Measurements from ENCODE around the gene KCNK18. TPM values are rescaled to one million over a fixed set of nuclear protein-coding genes. Genes with fewer than 3 reads are reported as not detected.

The KCNK18 gene
- not detected for polyA plus RNA-seq (2012; ENCODE audit: missing spikeins)

DNA sequence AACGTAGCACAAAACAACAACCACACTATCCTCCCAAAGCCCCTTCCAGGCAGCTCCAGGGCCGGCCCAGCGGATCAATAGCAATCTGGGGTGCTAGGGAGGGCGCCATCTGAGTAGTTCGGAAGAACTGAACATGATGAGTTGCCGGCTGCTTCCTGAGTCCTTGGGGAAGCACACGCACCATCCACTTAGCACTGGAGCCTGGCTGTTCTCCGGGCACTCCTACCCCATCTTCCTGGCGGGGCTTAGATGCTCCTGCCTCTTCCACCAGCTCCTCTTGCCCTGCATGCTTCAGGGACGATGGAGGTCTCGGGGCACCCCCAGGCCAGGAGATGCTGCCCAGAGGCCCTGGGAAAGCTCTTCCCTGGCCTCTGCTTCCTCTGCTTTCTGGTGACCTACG lies at the start of gene KCNK18:
Gene KCNK18 (plus strand): TSS at position 301 of the 400 bp plus-strand sequence. CDS start 0 bp downstream, at position 301.
- TF ChIP-seq TAF1 (IDR thresholded peaks at IDR 0.05; ENCODE audit: borderline replicate concordance, low read depth, low read length), result no peak
- no peak for FAIRE-seq
- no peak for DNase-seq (ENCODE audit: insufficient read length)

DNA sequence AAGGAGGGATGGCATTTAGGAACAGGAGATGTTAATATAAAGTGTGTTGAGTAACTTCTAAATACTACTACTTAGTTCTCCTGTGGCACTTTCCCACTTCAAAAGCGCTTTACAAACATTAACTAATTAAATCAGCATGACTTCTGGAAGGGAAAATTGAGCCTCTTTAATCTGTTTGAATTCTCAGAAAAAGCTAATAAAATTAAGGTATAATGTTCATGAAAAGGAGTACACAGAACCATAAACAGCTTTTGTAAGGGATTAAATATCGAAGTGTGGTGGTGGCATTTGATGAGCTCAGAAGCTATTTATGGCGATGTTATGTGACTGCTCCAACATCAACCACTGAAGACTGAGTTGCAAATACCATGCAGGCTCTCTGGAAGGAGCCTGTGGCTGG lies 49.0 kb upstream of the KCNK18 start:
- no peak for FAIRE-seq
- no peak for DNase-seq (ENCODE audit: insufficient read length)
- TF ChIP-seq POLR2A (IDR thresholded peaks at IDR 0.05; ENCODE audit: low read depth, low read length) (no peak), TAF1 (IDR thresholded peaks at IDR 0.05; ENCODE audit: borderline replicate concordance, low read depth, low read length) (no peak), POLR2AphosphoS5 (IDR thresholded peaks at IDR 0.05; ENCODE audit: low read depth, low read length) (no peak)

DNA sequence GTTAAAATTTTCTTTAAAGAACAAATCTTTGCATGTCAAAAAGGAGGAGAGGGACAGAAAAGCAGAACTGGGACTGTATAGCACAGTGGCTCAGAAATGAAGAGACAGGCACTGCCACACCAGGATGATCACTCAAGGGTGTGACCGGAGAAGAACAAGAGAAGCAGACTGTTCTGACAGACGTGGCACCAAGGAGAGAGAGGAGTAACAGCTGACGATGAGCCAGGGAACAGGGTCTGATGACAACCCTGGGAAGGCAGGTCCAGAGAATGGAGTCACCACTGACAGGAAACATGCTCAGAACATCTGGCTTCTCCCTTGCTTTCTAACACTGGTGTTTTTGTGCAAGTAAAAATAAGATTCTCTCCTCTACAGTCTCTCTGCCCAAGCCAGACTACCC lies 44.6 kb upstream of the KCNK18 start:
- FAIRE-seq (no peak), DNase-seq (ENCODE audit: insufficient read length) (no peak)
- TF ChIP-seq TAF1 (IDR thresholded peaks at IDR 0.05; ENCODE audit: borderline replicate concordance, low read depth, low read length), result no peak
- TF ChIP-seq POLR2A (IDR thresholded peaks at IDR 0.05; ENCODE audit: low read depth, low read length), result no peak

DNA sequence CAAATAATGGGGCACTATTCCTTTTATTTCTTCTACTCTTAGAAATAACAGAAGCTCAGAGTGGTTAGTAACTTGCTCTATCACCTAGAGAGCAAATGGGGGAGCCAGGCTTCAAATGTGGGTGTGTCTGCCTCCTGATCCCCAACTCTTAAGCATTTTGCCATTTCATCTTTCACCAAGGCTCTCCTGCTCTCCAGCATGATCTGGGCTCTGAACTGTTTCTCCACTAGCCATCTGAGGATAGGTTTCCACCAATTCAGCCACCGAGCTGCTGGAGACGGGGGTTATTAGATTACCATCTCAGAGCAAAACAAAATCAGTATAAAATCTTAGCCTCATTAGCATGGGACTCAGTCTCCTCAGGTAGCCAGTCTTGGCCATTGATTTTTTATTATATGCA lies 39.0 kb upstream of the KCNK18 start:
- no peak for FAIRE-seq

DNA sequence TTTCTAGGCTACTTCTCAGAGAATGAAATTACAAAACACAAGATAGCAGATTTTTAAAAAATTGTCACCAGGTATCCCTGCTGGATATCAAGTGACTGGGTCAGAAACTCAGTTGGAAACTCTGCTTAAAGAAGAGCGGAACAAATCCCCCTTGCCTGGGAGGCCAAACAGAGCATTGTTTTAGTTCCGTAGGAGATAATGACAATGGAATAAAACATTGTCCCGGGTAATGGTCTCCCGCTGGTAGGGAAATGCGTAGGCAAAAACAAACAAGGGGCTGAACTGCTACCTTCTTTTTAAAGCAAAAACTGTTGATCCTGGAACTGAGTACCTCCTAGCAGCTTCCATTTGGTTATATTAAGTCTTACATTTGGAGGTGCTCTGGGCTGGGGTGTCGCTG lies 37.9 kb upstream of the KCNK18 start:
- TF ChIP-seq POLR2A (IDR thresholded peaks at IDR 0.05; ENCODE audit: low read depth, low read length) (no peak), TAF1 (IDR thresholded peaks at IDR 0.05; ENCODE audit: borderline replicate concordance, low read depth, low read length) (no peak), POLR2AphosphoS5 (IDR thresholded peaks at IDR 0.05; ENCODE audit: low read depth, low read length) (no peak)
- no peak for FAIRE-seq
- DNase-seq (ENCODE audit: insufficient read length), result no peak

More for the DNA sequence above, 39.0 kb upstream of the KCNK18 start:
- no peak for DNase-seq (ENCODE audit: insufficient read length)
- TF ChIP-seq TAF1 (IDR thresholded peaks at IDR 0.05; ENCODE audit: borderline replicate concordance, low read depth, low read length) (no peak), POLR2AphosphoS5 (IDR thresholded peaks at IDR 0.05; ENCODE audit: low read depth, low read length) (no peak)

DNA sequence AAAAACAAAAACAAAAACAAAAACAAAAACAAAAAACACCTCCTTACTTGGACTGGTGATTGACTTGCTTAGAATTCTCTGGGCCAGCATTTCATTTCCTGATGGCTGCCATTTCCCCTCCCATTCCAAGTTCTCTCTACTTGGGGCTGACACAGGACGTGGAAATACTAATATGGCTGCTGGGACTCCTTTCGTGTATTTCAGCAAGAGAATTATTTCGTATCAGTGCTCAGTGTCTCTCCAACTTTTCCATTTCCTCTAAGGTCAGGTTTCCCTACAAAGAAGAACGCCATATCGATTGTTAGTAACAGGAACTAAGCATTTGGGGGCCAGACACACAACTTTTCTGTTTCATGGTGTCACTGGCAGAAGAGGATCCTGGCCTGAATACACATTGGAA lies 36.7 kb upstream of the KCNK18 start:
- FAIRE-seq, result no peak
- no peak for DNase-seq (ENCODE audit: insufficient read length)
- TF ChIP-seq POLR2AphosphoS5 (IDR thresholded peaks at IDR 0.05; ENCODE audit: low read depth, low read length) (no peak), TAF1 (IDR thresholded peaks at IDR 0.05; ENCODE audit: borderline replicate concordance, low read depth, low read length) (no peak), POLR2A (IDR thresholded peaks at IDR 0.05; ENCODE audit: low read depth, low read length) (no peak)

DNA sequence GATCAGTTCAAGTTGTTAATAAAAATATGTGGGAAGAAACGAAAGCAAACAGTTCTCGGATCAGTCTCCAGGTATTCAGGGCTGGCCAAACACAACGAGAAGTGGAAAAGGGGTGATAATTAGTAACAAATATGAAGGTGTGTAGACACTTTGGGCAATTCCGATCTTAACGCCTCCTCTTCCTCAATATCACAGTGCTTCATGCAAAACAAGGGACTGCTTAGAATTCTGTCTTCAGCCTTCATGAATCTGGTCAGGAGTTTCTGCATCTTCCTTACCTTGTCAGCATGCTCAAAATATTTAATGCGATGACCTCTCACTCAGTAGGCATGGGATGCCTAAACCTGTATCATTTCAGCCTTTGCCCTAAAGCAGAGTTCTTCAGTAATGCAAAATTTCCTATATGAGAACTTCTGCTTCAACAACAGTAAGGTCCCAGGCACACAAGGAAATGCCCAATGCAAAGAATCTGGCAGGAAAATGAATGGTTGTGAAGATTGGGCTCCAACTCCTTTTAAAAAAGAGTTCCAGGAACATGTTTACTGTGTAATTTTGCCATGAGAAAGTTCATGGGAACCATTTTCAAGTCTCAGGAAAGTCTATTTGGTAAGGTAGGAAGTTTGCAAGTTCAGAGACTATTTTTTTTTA lies 35.8 kb upstream of the KCNK18 start:
- DNase-seq (ENCODE audit: insufficient read length) (no peak), FAIRE-seq (no peak)
- TF ChIP-seq POLR2A (IDR thresholded peaks at IDR 0.05; ENCODE audit: low read depth, low read length) (no peak), POLR2AphosphoS5 (IDR thresholded peaks at IDR 0.05; ENCODE audit: low read depth, low read length) (no peak), TAF1 (IDR thresholded peaks at IDR 0.05; ENCODE audit: borderline replicate concordance, low read depth, low read length) (no peak)

DNA sequence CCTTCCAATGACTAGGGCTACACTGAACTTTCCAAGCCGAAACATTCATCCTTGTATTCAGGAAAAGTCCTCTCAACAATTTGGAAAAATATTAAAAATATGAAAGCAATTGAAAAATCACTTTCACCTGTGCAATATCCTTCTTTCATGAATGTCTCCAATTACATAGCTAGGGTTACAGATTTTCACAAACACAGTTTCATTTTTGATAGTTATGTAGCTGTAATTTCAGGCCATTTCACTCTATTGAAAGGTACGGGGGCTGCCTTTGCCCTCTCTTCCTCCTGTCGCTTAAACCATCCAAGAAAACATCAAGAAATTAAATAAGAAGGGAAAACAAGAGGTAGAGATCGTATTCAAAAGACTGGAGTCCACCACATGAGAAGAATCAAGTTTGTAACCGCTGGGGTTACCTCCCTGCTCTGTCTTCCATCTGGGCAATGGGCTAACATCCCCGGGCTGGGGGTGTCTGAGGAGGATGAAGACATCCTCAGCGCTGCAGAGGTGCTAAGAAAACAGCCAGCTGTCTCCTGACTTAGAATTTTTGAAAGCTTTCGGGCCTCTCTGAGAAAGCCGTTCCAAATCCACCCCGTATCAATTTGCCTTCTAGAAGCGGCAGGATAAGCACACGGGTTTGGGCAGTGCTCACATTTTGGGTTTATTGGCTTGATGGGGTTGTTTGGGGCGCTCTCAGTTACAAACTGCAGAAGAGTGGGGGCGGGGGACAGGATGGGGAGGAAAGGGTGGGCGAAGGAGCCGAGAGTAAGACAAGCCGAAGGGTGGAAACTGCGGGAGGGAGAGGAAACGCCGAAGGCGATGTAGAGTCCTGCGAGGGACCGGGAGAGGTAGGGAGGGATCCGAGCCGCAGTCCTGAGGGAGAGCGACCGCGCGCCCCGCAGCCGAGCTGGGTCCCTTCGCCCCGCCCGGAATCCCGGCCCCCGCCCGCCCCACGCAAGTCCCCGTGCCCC lies 34.9 kb upstream of the KCNK18 start:
- TF ChIP-seq POLR2A (IDR thresholded peaks at IDR 0.05; ENCODE audit: low read depth, low read length) (no peak), TAF1 (IDR thresholded peaks at IDR 0.05; ENCODE audit: borderline replicate concordance, low read depth, low read length) (no peak), POLR2AphosphoS5 (IDR thresholded peaks at IDR 0.05; ENCODE audit: low read depth, low read length) (no peak)
- DNase-seq (ENCODE audit: insufficient read length), result no peak
- FAIRE-seq, result no peak

DNA sequence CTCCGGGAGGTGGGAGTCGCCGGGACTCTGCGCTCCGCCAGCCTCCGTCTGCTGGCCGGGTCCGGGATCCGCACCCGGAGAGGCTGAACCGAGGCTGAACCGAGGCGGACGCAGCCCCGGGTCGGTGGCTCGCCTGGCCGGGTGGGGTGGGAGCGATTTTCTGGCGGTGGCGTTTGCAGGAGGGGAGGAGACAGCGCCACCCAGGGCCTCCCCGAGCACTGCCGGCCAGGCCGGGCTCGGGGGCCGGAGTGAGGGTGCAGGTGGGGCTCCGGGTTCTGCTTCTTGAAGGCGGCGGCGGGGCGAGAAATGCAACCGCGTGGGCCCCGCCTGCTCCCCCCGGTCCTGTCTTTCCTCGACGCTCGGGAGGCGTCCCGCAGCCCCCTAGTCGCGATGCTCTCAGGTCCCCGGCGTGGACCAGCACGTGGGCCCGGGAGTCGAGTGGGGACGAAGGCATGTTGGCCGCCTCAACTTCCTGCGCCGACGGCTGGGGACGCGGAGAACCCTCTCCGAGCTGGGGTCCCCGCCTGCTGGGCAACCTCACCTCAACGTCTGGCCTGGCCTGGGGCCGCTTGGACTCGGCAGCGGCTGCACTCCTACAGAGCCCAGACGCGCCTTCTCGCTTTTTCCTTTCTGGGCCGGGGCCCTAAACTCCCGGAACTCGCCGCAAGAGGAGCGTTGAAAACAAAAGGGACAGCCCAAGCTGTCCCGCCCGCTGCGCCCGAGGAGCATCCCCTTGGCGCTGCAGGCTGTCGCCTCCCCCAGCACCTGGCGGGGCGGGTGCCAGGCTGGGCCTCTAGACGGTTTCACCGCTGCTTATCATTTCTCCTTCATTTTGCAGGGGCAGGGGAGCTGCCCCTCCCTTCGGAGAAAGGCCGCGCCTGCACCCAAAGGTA lies 34.0 kb upstream of the KCNK18 start:
- no peak for FAIRE-seq
- no peak for DNase-seq (ENCODE audit: insufficient read length)
- no peak for TF ChIP-seq TAF1 (IDR thresholded peaks at IDR 0.05; ENCODE audit: borderline replicate concordance, low read depth, low read length)
- no peak for TF ChIP-seq POLR2AphosphoS5 (IDR thresholded peaks at IDR 0.05; ENCODE audit: low read depth, low read length)
- no peak for TF ChIP-seq POLR2A (IDR thresholded peaks at IDR 0.05; ENCODE audit: low read depth, low read length)

DNA sequence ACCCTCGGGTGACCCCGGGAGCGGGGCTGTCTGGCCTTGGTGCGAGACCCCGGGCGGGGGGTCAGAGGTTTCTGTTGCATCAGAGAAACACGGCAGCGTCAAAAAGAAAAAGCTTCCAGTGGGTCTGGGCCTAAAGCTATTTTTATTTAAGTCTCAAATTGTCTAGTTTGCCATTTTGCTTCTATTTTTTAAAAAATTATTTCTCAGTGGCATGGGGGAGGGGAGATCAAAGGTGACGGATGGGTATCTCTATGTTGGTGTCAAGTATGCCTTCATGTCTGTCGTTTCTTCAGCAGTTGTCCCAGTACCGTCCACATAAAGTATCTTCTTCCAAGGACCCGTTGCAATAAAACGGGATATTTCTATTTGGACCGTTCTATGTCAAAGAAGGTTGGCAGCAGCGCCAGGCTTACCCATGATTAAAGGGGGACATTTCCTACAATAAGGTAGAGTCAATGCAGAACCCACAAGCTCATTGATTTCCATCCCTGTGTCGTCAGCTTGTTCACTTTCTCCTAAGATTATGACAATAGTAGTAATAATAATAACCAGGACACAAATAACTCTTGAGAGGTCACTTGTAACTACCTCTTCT lies 33.2 kb upstream of the KCNK18 start:
- TF ChIP-seq POLR2A (IDR thresholded peaks at IDR 0.05; ENCODE audit: low read depth, low read length) (no peak), POLR2AphosphoS5 (IDR thresholded peaks at IDR 0.05; ENCODE audit: low read depth, low read length) (no peak), TAF1 (IDR thresholded peaks at IDR 0.05; ENCODE audit: borderline replicate concordance, low read depth, low read length) (no peak)
- no peak for DNase-seq (ENCODE audit: insufficient read length)
- FAIRE-seq, result no peak
